ENCODE data around the gene IRF8.
"Not testable (repeated sequence)": the region's sequence is repeated elsewhere in the genome, so short reads cannot be mapped to it uniquely, and the experiment has no call there.

The IRF8 gene

DNA sequence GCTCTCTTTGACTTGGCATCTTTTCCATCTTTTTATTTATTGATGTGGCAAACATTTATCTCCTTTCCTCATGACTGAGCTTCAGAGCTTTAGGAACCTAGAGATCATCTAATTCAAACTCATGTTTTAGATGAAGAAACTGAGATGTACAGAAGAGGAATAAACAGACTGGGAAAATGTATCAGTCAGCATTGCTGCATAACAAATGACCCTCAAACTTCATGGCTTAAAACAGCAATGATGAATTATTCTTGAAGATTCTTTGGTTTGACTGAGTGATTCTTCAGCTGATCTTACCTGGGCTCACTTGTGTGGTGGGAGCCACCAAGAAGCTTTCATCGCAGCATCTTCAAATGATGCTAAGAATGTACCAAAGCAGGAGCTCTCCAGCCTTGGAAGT is 44.0 kb upstream of the IRF8 start:
- TF ChIP-seq, protein P1, sequence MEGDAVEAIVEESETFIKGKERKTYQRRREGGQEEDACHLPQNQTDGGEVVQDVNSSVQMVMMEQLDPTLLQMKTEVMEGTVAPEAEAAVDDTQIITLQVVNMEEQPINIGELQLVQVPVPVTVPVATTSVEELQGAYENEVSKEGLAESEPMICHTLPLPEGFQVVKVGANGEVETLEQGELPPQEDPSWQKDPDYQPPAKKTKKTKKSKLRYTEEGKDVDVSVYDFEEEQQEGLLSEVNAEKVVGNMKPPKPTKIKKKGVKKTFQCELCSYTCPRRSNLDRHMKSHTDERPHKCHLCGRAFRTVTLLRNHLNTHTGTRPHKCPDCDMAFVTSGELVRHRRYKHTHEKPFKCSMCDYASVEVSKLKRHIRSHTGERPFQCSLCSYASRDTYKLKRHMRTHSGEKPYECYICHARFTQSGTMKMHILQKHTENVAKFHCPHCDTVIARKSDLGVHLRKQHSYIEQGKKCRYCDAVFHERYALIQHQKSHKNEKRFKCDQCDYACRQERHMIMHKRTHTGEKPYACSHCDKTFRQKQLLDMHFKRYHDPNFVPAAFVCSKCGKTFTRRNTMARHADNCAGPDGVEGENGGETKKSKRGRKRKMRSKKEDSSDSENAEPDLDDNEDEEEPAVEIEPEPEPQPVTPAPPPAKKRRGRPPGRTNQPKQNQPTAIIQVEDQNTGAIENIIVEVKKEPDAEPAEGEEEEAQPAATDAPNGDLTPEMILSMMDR (IDR thresholded peaks at IDR 0.05; ENCODE audit: borderline replicate concordance, insufficient read depth, low read depth, low read length) = no peak
- H3K4me3 ChIP-seq (ENCODE audit: low read depth, low read length) = no peak overlapping the region

DNA sequence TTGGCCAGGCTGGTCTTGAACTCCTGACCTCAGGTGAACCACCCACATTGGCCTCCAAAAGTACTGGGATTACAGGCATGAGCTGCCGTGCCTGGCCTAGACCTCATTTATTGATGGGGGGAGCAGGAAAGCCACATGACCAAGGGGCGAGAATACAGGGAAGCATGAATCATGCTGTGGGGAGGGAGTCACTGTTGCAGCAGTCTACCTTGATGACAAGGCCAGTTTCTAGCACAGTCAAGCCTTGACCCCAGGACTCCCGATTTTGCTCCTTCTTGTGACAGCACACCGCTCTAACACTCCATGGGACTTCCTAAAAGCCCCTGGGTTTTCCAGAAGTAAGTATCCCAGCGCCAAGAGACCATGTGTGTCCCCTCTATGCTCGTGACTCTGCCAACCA is 42.9 kb upstream of the IRF8 start:
- TF ChIP-seq, protein P1 (IDR thresholded peaks at IDR 0.05; ENCODE audit: borderline replicate concordance, insufficient read depth, low read depth, low read length) = no peak

DNA sequence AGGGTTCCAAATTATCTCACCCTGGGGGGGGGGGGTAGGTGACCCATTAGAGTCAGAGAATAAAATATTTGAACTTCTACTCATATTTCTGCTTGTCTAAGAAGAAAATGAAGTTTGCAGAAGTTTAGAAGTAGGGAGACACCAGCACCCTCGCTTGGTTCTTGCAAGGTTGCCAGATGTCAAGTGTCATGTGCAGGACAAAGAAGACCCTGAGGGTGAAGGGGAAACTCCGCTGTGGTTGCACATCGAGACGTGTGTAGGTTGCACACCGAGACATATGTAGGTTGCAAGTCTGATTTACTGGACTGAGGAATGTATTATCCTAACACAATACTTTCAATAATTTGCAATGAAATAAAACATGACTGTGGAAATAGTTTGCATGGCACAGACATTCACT is 42.4 kb upstream of the IRF8 start:
- TF ChIP-seq, protein P1 (IDR thresholded peaks at IDR 0.05; ENCODE audit: borderline replicate concordance, insufficient read depth, low read depth, low read length) = no peak
- no peak overlapping the region for H3K4me3 ChIP-seq (ENCODE audit: low read depth, low read length)

More for the DNA sequence above, 42.9 kb upstream of the IRF8 start:
- no peak overlapping the region for H3K4me3 ChIP-seq (ENCODE audit: low read depth, low read length)

DNA sequence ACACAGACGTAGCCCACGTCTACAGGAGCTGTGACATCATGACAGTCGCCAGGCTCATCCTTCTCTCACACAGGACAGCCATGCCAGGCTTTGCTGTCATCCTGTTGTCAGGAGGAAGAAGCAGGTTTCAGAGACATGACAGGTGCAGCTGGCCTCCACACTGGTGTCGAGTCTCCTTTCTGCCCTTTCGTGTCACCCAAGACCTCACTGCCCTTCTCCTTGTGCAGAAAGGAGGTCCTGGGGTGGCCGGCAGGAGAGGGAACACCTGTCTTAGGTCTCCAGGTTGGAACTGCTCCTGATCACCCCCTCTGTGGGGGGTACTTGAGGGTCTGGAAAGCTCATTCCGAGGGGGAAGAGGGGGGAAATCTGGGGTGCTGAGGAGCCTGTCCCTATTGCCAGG is 41.6 kb upstream of the IRF8 start:
- TF ChIP-seq, protein P1 (IDR thresholded peaks at IDR 0.05; ENCODE audit: borderline replicate concordance, insufficient read depth, low read depth, low read length) = no peak
- no peak overlapping the region for H3K4me3 ChIP-seq (ENCODE audit: low read depth, low read length)

DNA sequence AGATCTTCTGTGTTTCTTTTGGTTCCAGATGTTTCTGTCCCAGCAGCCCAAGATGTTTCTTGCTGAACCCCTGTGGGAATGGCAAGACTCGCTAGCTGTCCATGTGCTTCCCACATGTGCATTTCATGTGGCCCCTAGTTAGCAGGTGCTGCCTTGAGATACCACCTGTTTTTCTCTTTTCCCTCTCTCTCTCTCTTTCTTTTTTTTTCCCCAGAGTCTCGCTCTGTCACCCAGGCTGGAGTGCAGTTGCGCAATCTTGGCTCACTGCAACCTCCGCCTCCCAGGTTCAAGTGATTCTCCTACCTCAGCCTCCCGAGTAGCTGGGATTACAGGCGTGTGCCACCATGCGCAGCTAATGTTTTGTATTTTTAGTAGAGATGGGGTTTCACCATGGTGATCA is 40.4 kb upstream of the IRF8 start:
- not testable (repeated sequence) for H3K4me3 ChIP-seq (ENCODE audit: low read depth, low read length)

DNA sequence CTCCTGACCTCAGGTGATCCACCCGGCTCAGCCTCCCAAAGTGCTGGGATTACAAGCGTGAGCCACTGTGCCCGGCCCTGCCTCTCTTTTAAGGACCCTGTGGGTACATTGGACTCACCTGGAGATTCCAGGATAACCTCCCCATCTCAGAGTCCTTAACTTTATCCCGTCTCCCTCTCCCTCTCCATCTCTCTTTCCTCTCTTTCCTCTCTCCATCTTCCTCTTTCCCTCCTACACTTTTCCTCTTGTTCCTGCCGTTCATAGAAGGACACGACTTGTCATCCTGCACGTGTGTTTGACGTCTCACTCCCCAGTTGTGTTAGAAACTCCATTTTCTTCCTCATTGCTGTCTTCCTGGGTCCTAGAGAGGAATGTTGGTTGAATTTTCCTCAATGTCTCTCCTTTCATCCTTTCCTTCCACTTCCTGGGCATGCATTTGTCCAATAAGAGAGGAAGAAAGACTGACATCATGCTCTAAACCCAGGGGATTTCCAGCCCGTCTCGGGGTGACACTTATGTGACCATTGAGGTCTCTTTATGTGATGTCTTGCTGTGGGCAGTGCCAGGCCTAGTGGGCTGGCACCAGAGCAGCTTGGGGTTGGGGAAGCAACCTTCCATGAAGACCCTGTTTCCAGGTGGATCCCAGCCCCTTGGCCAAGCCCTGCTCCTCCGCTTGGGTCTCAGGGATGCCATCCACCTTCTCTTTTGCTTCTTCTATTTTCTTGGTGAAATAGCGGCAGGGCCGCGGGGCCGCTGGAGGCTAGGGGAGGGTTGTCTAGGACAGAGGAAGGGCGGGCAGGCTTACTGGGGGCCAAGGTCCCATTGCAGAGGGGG is 39.8 kb upstream of the IRF8 start:
- no peak overlapping the region for H3K4me3 ChIP-seq (ENCODE audit: low read depth, low read length)
- TF ChIP-seq, protein P1 (IDR thresholded peaks at IDR 0.05; ENCODE audit: borderline replicate concordance, insufficient read depth, low read depth, low read length) = no peak

DNA sequence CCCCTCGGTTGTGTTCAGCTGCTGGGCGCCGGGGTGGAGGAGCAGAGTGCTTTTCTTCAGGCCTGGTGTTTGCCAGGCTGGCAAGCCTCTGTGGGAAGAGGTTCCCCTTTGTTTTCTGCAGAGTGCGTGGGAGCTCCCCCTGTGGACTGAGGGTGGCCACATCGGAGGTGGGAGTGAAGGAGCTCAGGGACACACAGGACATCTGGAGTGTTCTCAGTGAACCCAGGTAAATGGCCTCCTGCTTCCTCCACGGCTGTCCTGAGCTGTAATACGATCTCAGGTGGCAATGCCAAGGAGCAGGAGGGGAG is 39.2 kb upstream of the IRF8 start:
- TF ChIP-seq, protein P1 (IDR thresholded peaks at IDR 0.05; ENCODE audit: borderline replicate concordance, insufficient read depth, low read depth, low read length) = no peak; the same call in 1 of the 2 replicates
- no peak overlapping the region for H3K4me3 ChIP-seq (ENCODE audit: low read depth, low read length)

Data from GM12875 (cell line).